Measurements from ENCODE around the gene PXMP2.

DNA sequence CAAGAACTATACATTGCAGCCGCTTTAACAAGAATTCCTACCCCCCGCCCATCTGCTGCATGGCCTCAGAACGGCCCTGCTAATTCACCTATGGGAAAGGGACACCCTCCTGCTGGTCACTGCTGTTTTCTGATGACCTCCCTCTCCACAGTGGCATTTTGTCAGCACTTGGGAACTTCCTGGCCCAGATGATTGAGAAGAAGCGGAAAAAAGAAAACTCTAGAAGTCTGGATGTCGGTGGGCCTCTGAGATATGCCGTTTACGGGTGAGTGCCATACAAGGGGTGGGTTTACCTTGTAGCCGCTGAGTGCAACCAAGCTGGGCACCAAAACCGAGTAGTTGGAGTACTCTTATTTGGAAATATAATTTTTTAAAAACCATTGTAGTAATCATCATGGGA lies 2.7 kb downstream of the PXMP2 start:
- TF ChIP-seq POLR2AphosphoS5 (IDR thresholded peaks at IDR 0.05) (no peak), POLR2A (IDR thresholded peaks at IDR 0.05) (no peak), EP300 (IDR thresholded peaks at IDR 0.05; ENCODE audit: low read depth) (no peak)
- TF ChIP-seq, protein P1, sequence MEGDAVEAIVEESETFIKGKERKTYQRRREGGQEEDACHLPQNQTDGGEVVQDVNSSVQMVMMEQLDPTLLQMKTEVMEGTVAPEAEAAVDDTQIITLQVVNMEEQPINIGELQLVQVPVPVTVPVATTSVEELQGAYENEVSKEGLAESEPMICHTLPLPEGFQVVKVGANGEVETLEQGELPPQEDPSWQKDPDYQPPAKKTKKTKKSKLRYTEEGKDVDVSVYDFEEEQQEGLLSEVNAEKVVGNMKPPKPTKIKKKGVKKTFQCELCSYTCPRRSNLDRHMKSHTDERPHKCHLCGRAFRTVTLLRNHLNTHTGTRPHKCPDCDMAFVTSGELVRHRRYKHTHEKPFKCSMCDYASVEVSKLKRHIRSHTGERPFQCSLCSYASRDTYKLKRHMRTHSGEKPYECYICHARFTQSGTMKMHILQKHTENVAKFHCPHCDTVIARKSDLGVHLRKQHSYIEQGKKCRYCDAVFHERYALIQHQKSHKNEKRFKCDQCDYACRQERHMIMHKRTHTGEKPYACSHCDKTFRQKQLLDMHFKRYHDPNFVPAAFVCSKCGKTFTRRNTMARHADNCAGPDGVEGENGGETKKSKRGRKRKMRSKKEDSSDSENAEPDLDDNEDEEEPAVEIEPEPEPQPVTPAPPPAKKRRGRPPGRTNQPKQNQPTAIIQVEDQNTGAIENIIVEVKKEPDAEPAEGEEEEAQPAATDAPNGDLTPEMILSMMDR (IDR thresholded peaks at IDR 0.05), result no peak
